NB4 (cell line): ENCODE results near the gene NCAM2.

Source experiments
- DNase-seq: peaks from one replicate; pipeline ENCODE4 v3.0.0; 2010; ENCODE audit warnings: low read depth
- H3K4me3 ChIP-seq: one replicate; pipeline ENCODE4 v1.5.1; 2011; ENCODE audit warnings: mild to moderate bottlenecking, low read depth, low read length, moderate library complexity
- MYC ChIP-seq: IDR thresholded peaks from 2 replicates; pipeline ENCODE4 v1.6.1; 2011; ENCODE audit warnings: low read depth, low read length
- POLR2A ChIP-seq: IDR thresholded peaks from 2 replicates; pipeline ENCODE4 v1.6.1; 2011; ENCODE audit warnings: mild to moderate bottlenecking; ENCODE audit not compliant: insufficient read length; ENCODE audit errors: extremely low read depth
- TF ChIP-seq, protein P1 (sequence below): IDR thresholded peaks from 2 replicates; pipeline ENCODE4 v1.6.1; 2011; ENCODE audit warnings: low read depth, low read length
- TF ChIP-seq, protein P2 (sequence below): IDR thresholded peaks from one replicate; pipeline ENCODE4 v1.5.1; 2012; ENCODE audit warnings: low read depth, low read length

NCAM2 gene

DNA sequence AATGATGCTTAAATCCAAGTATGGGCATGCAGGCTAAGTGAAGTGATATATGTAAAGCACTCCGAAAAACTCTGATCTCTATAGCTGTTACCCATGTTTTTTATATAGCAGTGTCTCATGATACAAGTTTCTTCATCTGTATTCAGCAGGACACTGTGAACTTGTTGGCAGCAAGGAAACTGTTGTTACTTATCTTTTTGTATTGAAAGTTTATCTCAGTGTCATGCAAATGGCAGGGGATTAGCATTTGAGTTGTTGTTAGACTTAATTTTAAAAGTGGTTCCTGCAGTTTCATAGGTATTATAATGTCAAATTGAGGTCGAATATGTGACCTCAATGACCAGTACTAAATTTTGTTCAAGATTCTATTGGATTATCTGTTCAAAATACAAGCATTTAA lies 47.9 kb downstream of the NCAM2 start:
- DNase-seq: no peak
- TF ChIP-seq, protein P1, sequence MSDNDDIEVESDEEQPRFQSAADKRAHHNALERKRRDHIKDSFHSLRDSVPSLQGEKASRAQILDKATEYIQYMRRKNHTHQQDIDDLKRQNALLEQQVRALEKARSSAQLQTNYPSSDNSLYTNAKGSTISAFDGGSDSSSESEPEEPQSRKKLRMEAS: no peak
- no peak for TF ChIP-seq POLR2A
- TF ChIP-seq, protein P2, sequence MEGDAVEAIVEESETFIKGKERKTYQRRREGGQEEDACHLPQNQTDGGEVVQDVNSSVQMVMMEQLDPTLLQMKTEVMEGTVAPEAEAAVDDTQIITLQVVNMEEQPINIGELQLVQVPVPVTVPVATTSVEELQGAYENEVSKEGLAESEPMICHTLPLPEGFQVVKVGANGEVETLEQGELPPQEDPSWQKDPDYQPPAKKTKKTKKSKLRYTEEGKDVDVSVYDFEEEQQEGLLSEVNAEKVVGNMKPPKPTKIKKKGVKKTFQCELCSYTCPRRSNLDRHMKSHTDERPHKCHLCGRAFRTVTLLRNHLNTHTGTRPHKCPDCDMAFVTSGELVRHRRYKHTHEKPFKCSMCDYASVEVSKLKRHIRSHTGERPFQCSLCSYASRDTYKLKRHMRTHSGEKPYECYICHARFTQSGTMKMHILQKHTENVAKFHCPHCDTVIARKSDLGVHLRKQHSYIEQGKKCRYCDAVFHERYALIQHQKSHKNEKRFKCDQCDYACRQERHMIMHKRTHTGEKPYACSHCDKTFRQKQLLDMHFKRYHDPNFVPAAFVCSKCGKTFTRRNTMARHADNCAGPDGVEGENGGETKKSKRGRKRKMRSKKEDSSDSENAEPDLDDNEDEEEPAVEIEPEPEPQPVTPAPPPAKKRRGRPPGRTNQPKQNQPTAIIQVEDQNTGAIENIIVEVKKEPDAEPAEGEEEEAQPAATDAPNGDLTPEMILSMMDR: no peak
- no peak for TF ChIP-seq MYC
- H3K4me3 ChIP-seq: no peak overlapping the region

DNA sequence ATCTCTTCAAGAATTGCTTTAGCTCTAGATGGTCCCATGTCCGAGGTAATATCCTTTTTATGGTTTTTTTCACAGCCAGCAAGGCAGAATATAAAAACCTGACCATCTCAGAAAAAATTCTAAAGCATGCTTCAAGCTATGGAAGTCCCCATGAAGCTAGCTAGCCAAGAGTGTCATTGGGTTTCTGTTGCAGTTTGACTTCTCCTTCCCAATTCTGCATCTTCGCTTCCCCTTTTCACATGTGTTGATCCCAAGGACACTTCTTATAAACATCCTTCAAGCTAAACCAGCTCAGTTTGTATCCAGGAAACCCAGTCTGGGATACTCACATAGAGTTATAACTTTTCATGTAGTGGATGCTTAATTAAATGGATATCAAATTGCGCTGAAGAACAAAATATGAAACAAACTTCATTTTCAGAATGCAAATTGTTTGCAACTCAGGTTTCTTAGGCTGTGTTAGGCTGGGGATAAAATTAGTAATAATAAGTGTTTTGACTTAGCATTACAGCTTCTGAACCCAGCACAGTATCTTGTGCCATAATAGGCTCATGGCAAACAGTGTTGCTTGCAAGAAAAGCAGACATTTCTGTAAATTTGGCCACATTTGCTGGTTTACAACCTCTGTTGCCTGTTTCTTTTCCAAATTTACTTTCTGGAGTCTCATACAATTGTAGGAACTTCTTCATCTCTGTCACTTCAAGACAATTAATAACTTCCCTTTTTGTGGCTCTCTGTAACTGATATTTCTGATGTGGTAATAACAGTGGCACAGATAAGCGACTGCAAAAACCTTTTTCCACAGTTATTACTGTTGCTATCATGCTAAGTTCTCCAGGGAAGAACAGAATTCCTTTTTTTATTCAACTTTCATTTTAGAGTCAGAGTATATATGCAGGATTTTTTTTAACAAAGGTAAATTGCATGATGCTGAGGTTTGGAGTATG lies 53.2 kb downstream of the NCAM2 start:
- DNase-seq: peak; percentile 27
- TF ChIP-seq POLR2A (no peak), MYC (no peak)
- TF ChIP-seq, protein P2: no peak
- TF ChIP-seq, protein P1: no peak
- H3K4me3 ChIP-seq: no peak overlapping the region

DNA sequence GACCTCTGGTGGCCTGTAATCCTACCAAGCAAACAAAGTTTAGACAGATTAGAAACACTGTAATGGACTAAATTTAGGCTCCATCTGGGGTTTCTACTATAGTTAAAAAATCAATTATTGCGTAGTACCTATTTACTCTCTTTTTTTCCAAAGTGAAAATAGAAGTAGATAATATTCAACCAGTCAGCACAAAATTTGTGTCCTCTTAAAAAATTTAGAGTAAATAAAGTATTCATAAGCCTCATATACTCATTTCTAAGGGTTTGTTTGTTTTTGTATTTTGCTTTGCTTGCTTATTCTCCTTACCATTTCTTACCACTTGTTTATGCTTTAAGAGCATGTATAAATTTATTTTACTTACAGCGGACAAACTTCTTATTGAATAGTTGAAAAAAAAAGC lies 54.5 kb downstream of the NCAM2 start:
- TF ChIP-seq MYC (no peak), POLR2A (no peak)
- TF ChIP-seq, protein P1: no peak
- TF ChIP-seq, protein P2: no peak
- DNase-seq: no peak
- H3K4me3 ChIP-seq: no peak overlapping the region

DNA sequence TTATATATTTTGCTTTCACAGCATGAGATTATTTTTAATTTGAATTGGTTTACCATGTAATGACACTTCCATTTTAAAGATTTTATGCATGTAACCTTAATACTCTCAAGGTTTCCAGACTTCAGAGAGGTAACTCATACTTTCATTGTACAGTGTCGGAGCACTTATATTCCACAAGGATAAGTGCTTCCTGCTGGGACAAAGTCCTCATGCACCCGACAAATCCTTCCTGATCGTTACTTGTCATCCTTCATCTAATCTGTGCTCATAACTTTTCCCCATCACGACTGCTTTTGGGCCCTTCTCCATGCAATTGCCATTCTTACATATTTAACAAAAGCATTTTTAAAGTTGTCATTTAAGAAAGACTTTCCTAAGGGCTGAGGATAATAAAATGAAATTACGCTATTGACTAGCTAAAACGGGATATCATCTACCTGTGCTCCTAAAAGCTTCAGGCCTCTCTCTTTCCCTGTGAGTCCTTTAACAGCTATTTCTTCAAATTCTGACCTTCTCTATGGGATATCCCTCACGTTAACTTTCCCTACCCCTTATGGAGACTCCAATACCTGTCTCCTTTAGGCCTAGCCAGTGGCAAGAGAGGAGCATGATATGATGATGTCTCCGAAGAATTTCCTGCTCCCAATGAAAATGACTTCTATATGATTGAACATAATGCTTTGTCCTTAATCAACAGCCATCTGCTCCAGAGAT lies 59.3 kb downstream of the NCAM2 start:
- DNase-seq: no peak
- TF ChIP-seq MYC: no peak
- TF ChIP-seq, protein P2: no peak
- TF ChIP-seq, protein P1: no peak
- TF ChIP-seq POLR2A: no peak
- H3K4me3 ChIP-seq: no peak overlapping the region

DNA sequence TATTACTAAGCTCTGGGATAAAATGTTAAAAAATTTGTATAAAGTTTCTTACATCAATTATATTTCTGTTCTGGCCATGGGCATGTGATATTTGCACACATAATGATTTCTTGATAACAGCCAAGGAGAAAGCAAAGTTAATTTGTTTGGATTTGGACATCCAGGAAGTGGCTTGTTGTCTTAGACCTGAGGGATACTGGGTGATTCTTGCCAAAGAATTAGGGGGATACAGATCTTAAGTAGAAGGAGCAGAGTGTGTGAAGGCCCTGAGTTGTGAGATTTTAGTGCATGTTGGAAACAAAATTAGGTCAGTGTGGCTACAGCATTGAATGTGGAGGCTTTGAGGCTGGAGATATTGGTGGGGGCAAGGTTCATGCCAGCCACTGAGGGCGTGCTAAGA lies 65.6 kb downstream of the NCAM2 start:
- DNase-seq: no peak
- TF ChIP-seq, protein P1: no peak
- TF ChIP-seq MYC: no peak
- TF ChIP-seq POLR2A: no peak
- TF ChIP-seq, protein P2: no peak
- no peak overlapping the region for H3K4me3 ChIP-seq
